Measurements from ENCODE around the gene VPS51.

GRCh38 chr11:65060913-65061408 lies 35.1 kb upstream of the VPS51 start:
- TF ChIP-seq MYC (IDR thresholded peaks at IDR 0.05; ENCODE audit: low read depth, low read length) (no peak), CTCF (IDR thresholded peaks at IDR 0.05; ENCODE audit: low read depth, low read length) (no peak), POLR2A (IDR thresholded peaks at IDR 0.05; ENCODE audit: extremely low read depth, insufficient read length) (no peak), MAX (IDR thresholded peaks at IDR 0.05; ENCODE audit: low read depth, low read length) (no peak)

Measured in NB4 (cell line).